Measurements from ENCODE around the gene ITPK1.
A peak's percentile ranks its signal among the peaks of the same experiment; 100 is the strongest.
"Not testable (repeated sequence)": the region's sequence is repeated elsewhere in the genome, so short reads cannot be mapped to it uniquely, and the experiment has no call there.

Gene ITPK1

DNA sequence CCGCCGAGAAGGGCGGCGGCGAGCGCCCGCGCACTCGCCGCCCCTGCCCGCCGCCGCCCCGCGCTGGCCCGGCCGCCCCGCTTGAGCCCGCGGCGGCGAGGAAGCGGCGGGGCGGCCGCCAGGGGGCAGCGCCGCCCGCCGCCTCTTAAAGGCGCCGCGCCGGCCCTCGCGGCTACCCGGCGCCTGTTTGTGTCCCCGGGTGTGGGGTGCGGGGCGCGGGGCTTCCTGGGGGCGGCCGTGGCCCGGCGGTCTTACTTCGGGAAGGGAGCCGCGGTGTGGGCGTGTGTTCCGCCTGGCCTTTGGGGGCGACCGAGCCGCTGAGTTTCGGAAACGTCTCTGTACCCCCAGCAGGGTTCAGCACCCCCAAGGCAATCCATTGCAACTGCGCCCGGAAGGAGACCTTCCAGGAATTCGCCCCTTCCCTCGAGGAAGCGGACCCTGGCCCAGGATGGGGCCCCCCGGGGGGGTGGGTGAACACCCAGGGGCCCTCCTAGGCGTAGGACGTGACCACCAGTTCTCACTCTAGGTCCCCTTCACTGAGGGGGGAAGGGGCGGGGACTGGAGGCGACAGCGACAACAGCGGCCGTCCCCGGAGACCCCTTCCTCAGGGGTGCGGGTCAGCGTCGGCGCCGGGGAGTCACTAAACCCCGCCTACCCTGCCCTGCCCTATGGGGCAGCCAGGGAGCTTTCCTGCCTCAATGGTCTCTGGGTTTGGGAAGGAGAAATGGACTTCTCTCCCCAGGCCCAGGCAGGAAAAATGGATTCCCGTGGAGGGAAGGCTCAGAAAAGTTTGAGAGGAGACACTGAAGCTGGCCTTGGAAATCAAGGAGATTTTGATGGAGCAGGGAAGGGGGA is at the start of gene ITPK1:
TSS of gene ITPK1 (minus strand) at position 105 of the 855 bp plus-strand sequence. CDS start 762 bp downstream, outside the sequence.
- DNase-seq (ENCODE audit: low spot score) = peak; percentile 79

DNA sequence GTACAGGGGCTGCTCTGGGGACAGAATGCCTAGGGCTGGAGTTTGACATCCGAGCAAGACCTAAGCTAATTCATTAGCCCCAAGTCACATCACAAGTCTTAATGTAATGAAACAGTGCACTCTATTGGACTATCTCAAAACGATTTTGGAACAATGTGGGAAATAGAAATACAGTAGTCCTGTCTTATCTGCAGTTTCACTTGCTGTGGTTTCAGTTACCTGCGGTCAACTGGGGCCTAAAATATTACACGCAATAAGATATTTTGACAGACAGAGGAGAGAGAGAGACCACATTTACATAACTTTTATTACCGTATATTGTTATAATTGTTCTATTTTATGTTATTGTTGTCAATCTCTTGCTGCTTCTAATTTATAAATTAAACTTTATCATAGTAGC is 47.8 kb upstream of the ITPK1 start:
- DNase-seq (ENCODE audit: low spot score) = no peak

DNA sequence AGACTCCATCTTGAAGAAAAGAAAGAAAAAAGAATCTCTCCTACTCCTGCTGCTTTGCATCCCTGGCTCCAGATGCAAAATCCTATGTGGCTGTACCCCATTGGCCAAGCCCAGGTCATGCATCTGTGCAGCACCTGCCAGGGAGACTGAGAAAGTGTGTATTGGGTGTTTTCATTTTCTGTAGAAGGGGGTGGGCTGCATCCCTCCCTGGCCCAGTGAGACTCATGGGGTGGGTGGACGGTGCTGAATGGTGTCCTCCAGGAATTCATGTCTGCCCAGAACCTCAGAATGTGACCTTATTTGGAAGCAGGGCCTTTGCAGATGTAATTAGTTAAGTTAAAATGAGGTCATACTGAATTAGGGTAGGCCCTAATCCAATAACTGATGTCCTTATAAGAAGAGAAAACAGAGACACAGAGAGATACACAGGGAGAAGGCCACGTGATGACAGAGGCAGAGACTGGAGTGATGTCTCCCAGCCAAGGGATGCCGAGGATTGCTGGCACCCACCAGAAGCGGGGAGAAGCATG is 45.8 kb upstream of the ITPK1 start:
- no peak for DNase-seq (ENCODE audit: low spot score)

- no peak for DNase-seq (ENCODE audit: low spot score)
Measured at GRCh38 chr14:93160353-93160801, 44.7 kb upstream of the ITPK1 start.

DNA sequence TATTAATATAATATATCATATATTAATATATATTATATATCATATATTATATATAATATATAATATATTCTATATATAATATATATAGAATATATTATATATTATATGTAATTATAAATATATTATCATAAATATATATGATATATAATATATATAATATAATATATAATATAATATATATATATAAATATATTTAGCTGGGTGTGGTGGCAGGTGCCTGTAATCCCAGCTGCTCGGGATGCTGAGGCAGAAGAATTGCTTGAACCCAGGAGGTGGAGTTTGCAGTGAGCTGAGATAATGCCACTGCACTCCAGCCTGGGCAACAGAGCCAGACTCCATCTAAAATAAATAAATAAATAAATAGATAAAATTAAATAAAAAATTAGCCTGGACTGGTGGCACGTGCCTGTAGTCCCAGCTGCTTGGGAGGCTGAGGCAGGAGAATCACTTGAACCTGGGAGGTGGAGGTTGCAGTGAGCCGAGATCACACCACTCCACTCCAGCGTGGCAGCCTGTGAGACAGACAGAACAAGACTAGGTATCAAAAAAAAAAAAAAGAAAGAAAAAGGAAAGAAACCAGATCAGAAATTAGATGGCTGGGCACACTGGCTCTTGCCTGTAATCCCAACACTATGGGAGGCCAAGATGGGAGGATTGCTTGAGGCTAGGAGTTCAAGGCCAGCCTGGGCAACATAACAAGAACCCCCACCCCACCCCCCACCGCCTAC is 44.1 kb upstream of the ITPK1 start:
- not testable (repeated sequence) for DNase-seq (ENCODE audit: low spot score)

GRCh38 chr14:93158349-93158748 is 42.6 kb upstream of the ITPK1 start:
- DNase-seq (ENCODE audit: low spot score) = not testable (repeated sequence)

DNA sequence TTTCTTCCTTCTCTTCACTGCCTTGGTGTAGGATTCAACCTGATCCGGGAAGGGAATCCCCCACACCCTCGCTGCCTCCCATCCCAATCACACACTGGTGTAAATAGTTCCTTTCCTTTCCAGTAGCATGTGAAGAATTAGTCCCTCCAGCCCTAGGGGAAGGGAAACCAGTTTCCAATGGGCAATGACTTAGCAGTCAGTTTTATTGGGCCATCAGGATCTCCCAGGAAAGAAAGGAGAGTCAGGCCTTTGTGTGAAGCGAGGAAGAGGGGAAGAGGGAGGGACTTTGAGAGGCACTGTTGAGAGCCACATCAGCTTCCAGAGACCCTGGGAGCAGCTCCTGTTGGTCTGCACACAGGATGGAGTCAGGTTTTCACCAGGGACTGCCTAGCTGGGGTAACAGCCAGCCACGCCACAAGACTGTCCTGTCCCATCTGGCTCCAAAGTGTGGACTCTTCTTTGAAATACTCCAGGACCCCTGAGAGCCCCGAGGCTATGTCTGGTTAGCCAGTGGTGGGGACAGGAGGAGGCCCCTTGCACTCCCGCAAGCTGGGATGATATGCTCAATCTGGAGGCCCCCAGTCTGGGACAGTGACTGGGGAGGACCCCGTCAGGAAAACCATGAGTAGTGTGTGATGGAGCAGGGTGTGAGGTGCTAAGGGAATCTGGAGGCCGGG is 41.1 kb upstream of the ITPK1 start:
- DNase-seq (ENCODE audit: low spot score) = no peak

DNA sequence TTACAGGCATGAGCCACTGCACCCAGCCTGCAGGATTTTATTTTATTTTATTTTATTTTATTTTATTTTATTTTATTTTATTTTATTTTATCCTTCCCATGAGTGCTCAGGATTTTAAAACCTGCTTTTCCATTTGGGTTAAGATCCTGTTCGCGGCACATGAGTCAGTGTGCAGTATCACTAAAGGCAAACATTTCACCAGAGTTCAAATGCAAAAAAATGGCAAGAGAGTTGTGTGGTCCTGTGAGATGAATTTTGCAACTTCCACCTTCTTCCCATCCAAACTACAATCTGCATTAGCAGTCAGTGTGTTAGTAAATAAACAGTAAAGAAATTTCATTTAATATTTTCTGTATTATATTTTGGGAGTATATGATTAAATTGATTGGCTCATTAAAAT is 39.9 kb upstream of the ITPK1 start:
- DNase-seq (ENCODE audit: low spot score) = no peak

GRCh38 chr14:93153121-93153520 is 37.4 kb upstream of the ITPK1 start:
- no peak for DNase-seq (ENCODE audit: low spot score)

DNA sequence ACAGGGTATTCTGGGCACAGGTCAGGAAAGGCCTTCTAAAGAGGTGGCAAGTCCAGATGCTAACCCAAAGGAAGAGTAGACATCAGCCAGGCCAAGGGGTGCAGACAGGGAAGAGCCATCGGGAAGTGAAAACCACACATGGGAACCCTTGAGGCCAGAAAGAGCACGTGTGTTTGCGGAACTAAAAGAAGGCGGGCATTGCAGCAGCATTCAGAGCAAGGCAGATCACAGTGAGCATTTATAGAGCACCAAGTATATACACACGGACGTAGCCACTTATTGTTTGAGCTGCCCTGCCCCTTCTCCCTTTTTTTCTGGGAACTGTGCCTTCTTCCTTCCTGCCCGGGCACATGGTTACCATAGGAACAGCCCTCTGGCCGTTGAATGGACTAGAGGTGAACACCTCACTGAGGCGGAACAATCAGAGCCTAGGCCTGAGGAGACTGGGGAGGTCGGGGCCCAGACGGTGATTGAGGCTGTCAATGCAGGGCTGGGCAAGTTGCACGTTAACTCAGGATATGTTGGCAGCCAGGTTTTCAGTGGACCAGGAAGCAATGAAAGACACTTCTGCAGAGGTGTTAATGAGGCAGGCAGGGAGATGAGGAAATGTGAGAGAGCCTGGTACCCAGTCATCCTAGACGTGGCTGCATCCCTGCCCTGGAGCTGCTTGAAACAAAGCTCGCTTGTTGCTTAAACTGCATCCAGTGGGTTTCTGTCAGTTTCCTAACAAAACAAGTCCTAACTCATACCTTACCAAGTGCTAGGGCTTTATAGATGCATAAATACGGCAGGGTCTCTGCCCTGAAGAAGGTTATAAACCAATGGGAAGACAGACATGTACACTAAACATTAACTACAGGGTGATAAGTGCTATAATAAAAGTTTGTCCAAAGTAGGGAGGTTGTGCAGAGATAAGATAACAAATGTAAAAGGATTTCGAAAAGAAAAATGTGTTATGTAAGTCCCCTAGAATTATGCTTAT is 34.8 kb upstream of the ITPK1 start:
- no peak for DNase-seq (ENCODE audit: low spot score)

DNA sequence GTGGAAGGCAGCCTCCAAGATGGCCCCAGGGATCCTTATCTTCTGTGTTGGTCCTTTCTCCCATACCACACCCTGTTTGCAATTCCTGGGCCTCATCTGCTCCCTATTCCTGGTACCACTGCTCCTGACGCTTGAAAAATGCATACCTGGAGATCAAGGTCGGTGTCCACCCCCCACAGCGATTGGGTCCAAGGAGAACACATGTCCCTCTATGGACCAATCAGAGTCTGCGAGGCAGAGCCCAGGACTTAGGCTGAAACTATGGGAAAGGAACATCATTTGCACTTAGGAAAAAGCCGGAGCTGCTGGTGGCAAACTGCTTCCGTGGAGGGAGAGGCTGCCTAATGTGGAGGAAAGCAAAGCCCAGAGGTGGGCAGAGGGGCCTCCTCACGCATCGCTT is 33.3 kb upstream of the ITPK1 start:
- DNase-seq (ENCODE audit: low spot score) = no peak

DNA sequence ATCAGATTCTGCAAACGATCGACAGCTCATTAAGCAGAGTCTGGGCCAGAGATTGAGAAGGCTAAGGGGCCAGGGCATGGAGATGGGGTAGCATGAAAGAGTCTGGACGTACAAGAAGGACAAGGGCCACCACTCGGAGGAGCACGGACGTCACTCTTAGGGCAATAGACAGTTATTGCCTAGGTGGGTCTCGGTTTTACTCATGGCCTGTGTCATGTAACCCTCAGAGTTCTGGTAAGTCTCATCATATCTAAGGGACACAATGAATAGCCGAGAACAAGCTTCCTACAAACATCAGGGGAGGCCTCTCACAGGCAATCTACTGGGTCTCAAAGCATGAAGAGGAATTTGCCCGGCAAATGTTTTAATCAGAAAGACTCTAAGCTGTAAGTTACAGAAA is 30.4 kb upstream of the ITPK1 start:
- no peak for DNase-seq (ENCODE audit: low spot score)

- no peak for DNase-seq (ENCODE audit: low spot score)
Measured at GRCh38 chr14:93142854-93143652, 27.3 kb upstream of the ITPK1 start.

DNA sequence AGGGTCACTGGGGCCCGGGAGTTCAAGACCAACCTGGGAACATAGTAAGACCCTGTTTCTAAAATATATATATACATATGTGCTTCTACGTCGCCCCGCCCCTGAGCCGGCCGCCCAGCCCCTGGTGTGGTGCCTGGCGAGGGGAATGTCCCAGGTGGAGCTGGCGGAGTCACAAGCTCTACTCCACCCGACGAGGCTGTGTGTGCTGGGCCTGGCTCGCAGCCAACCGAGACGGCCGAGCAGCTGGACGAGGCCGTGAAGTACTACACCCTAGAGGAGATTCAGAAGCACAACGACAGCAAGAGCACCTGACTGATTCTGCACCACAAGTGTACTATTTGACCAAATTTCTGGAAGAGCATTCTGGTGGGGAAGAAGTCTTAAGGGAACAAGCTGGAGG is 22.1 kb upstream of the ITPK1 start:
- DNase-seq (ENCODE audit: low spot score) = no peak

- not testable (repeated sequence) for DNase-seq (ENCODE audit: low spot score)
Measured at GRCh38 chr14:93136508-93136907, 20.8 kb upstream of the ITPK1 start.

DNA sequence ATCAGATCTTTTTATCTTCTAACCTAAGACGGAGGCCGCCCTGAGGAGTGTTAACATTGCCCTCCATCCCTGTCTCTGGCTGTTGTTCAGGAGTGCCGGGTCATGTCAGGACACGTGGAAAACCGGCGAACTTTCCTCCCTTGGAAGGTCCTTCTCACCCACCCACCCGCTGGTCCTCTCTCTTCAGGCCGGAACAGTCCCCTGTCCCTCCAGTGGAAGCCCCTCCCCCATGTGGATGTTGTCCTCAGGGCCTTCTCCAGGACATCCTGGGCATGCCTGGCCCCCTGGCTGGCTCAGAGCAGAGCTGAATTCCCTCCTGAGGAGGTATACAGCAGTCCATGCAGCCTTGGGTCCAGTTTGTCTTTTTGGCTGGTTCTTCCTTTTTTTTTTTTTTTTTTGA is 20.3 kb upstream of the ITPK1 start:
- no peak for DNase-seq (ENCODE audit: low spot score)

DNA sequence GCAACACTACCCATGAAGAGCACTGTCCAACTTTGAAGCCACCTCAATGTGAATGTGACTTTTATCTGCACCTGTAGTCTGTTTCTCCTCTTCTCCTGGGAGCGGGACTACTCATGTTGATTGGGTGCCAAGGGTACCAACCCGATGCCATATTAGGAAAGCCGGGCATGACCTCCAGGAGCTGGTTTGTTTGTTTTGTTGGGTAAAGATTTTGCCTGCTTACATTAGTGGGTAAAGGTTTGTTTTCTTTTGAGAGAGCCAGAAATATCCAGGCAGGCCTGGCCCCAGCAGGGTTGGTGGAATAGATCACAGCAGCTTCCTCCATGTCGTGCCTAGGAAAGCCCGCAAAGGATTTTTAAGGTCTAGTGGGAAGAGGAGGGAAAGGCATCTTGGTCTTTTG is 19.7 kb upstream of the ITPK1 start:
- DNase-seq (ENCODE audit: low spot score) = no peak

GRCh38 chr14:93133464-93133863 is 17.7 kb upstream of the ITPK1 start:
- no peak for DNase-seq (ENCODE audit: low spot score)

GRCh38 chr14:93132472-93133065 is 16.8 kb upstream of the ITPK1 start:
- DNase-seq (ENCODE audit: low spot score) = no peak

DNA sequence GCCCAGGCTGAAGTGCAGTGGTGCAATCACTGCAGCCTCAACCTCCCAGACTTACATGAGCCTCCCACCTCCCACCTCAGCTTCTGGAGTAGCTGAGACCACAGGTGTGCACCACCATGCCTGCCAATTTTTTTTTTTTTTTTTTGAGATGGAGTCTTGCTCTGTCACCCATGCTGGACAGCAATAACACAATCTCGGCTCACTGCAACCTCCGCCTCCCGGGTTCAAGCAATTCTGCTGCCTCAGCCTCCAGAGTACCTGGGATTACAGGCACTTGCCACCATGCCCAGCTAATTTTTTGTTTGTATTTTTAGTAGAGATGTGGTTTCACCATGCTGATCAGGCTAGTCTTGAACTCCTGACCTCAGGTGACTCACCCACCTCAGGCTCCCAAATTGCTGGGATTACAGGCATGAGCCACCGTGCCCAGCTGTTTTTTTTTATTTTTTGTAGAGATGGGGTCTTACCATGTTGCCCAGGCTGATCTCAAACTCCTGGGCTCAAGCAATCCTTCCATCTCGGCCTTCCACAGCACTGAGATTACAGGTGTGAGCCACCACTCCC is 15.6 kb upstream of the ITPK1 start:
- DNase-seq (ENCODE audit: low spot score) = not testable (repeated sequence)
